CD4-positive, alpha-beta T cell treated with Interleukin-6 at 100 ng/mL for 8 hours (primary cell): Measurements from ENCODE around the gene RAC2.

Experiments used
- DNase-seq: peaks from one replicate; pipeline ENCODE4 v3.0.0-alpha.2; 2020; ENCODE audit warnings: mixed read lengths, low spot score

Gene RAC2

GRCh38 chr22:37275622-37276021, 31.6 kb upstream of the RAC2 start:
- DNase-seq, result peak; percentile 23

DNA sequence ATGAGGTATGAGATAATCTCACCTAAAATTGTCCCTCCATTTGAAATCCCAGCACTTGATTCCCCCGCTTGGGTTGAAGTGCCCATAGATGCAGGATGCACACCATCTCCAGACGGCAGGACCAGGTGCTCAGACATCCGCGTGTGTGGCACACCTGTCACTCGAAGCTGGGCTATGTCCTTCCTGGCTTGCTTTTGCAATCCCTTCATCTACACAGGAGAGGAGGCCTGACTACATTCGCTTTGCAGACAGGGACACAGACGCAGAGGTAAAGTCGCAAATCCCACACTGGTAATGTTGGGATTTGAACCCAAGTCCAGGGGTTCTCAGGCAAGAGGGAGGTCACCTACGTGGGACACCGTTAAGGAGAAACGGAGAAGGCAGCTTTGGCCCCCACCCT, 31.1 kb upstream of the RAC2 start:
- no peak for DNase-seq

- DNase-seq, result no peak
Measured at GRCh38 chr22:37274380-37274862, 30.4 kb upstream of the RAC2 start.

DNA sequence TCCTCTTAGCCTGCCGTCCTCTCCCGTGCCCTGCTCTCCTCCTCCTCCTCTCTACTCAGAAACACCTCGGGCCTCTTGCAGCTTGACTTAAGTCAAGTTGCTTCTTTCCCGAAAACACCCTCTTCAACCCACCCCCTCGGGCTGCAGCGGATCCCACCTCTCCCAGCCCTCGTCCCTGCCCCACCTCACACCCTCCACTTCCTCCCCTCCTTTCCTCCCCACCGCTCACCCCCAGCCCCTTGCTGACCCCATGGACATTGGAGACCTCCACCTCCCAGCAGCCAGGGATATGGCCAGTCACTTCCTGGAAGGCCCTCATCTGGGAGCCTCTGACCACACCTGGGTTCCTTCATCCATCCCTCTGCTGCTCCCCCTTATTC, 29.8 kb upstream of the RAC2 start:
- DNase-seq, result no peak

- no peak for DNase-seq
Measured at GRCh38 chr22:37273126-37273845, 29.2 kb upstream of the RAC2 start.

DNA sequence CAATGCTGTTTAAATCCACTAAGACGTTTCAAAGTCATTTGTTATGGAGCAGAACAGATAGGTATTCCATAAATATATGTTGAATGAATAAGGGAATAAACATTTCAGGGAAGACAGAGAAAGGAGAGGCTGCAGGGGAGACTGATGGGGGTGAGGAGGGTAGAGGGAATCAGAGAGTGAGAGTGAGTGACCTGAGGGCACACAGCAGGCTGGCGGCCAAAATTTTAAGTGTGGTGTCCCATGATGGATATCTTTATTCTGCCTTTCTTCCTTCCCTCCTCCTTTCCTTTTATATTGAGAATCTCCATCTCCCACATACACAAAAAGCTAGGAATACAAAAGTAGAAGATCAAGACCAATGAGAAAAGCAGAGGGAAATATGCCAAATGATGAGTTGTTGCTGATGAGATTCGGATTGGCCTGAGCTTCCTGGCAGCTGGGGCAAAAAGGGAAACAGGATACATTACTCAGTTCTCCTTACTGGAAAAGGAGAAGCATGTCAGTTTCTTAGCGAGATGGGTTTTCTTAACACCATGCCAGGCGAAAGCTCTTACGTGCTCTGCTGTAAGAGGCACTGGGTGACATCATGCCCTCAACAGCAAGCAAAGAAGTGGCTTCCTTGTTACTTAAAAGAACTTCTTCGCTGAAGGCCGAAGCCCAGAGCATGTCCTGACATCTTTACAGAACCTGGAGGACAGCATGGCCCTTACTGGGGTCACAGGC, 27.0 kb upstream of the RAC2 start:
- no peak for DNase-seq

- no peak for DNase-seq
Measured at GRCh38 chr22:37269936-37270678, 26.0 kb upstream of the RAC2 start.

DNA sequence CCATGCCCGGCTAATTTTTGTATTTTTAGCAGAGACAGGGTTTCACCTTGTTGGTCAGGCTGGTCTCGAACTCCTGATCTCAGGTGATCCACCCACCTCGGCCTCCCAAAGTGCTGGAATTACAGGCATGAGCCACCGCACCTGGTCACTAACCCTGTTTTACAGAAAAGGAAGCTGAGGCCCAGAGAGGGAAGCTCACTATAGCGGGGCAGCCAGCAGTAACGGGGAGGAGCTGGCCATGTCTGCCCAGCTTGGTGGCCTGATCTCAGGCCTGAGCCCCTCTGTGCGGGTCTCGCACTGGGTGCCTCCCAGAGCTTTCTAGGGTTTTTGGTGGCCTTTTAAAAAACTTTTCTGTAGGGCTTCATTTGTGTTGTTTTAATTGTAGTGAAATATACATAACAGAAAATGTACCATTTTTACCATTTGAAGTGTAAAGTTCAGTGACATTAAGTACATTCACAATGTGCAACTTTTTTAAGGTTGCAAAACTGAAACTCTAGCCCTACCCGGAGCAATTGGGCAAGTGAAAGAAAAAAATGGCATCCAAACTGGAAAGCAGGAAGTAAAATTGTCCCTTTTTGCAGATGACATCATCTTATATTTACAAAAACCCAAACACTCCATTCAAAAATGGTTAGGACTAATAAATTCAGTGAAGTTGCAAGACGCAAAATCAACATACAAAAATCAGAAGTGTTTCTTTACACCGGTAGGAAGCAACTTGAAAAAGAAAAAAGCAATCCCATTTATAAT, 23.8 kb upstream of the RAC2 start:
- no peak for DNase-seq

DNA sequence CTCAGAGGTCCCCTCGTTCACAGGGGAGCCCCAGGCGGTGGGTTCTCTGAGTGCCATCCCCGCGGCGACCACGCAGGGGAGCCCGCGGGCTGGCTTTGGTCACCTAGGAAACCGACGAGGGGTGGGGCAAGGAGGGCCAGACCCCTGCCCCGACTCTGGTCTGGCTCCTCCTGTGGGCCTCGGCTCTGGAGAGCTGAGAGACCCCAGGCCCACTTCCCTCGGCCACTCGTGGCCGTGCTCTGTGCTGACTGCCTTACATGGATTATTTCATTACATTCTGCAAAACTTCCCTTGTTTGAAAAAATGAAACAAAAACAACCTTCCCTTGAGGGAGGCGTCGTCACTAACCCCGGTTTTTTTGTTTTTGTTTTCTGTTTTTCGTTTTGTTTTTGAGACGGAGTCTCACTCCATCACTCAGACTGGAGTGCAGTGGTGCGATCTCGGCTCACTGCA, 23.1 kb upstream of the RAC2 start:
- peak; percentile 66 for DNase-seq

- DNase-seq, result no peak
Measured at GRCh38 chr22:37266581-37267134, 22.6 kb upstream of the RAC2 start.

DNA sequence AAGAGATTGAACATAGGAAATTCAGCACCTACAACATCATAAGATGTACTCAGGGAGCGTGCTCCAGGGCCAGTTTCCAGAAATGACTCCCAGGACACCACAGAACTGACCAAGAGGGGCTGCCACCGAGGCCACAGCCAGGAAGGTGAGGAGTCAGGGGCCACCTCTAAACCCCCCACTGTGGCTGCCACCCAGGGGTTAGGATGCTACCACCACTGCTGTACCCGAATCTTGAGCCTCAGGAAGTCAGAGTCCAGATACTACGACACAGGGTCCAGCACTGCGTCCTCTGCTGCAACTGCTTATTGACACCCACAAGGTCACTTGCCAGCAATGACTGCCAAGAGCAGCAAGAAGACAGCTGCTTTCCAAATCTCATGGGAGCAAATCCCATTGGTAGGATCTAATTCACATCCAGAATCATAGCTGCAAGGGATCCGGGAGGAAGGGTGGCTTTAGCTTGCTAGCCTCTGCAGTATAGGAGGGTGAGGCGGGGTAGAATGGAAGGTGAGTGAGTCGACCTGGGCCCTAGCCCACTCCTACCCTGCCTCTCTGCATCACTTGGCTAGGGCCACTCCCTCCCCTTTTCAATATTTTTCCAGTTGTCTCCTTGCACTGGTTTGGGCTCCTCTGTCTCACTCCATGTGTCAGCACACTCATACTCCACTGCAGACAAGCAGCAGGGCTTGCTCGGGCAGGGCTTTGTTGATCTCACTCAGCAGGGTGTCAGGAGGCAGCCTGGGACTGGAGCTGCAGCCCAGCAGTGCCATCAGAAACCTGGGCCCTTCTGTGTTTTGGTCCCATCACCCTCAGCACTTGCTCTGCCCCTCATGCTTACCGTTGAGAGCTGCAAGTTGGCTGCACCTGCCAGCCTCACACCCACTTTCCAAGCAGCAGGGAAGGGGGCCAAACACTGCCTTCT, 20.2 kb upstream of the RAC2 start:
- DNase-seq, result no peak

DNA sequence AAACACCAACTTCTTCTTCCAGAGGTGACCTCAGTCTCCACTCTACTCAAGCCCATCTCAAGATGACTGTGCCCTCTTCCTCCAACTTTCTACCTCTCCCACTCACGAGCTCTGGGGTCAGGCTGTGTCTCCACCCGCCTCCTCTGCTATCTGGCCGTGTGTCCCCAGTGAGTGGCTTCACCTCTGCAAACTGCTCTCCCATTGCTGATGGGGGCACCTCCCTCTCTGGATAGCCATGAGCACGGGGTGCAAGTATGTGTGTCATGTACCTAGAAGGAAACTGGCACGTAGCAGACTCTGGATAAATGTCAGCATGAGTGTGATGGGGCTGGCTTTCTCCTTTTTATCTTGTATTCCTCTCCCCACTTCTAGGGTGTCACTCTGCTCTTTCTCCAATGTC, 18.3 kb upstream of the RAC2 start:
- DNase-seq, result no peak

- peak; percentile 54 for DNase-seq
Measured at GRCh38 chr22:37260901-37261336, 16.9 kb upstream of the RAC2 start.

DNA sequence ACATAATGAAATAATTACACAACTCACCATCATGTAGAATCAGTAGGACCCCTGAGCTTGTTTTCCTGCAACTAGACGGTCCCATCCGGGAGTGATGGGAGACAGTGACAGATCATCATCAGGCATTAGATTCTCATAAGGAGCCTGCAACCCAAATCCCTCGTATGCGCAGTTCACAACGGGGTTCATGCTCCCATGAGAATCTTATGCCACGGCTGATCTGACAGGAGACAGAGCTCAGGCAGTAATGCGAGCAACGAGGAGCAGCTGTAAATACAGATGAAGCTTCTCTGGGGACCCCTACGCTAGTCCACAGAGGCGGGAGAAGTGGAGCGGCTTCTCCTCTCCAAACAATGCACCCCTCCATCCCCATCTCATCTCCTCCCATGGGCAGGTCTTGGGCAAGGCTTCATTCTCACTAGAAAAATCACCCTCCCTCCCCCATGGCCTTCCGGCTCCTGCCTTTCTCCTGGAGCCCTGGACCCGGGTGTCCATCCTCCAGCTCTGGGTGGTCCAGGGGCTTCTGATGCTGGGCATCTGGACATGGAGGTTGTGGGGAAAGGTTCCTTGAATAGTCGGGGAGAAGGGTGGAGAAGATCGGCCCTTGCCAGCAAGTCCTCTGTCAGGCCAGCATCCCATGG, 16.2 kb upstream of the RAC2 start:
- DNase-seq, result no peak

DNA sequence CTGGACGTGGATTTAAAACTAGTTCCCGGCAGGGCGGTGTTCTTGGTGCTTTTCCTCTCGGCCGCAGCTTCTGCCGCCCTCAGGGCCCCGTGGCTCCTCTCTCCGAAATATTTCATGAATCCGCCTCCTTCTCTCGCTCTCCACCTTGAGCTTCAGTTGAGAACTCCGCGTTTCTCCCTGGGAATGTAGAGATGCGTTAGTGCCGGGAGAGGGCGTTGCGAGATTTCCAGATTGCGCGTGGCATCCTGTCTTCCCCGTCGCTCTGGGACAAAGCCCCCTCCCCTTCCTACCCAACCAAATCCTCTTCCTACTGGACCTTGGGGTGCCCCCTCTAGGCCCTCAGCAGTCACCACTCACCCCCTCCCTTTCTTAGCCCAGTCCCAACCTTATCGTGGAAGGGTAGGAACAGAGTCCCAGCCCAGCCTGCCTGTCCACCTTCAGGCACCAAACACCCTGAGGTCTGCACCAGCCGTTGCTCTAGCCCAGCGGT, 15.5 kb upstream of the RAC2 start:
- peak; percentile 39 for DNase-seq

- no peak for DNase-seq
Measured at GRCh38 chr22:37258753-37259401, 14.8 kb upstream of the RAC2 start.

DNA sequence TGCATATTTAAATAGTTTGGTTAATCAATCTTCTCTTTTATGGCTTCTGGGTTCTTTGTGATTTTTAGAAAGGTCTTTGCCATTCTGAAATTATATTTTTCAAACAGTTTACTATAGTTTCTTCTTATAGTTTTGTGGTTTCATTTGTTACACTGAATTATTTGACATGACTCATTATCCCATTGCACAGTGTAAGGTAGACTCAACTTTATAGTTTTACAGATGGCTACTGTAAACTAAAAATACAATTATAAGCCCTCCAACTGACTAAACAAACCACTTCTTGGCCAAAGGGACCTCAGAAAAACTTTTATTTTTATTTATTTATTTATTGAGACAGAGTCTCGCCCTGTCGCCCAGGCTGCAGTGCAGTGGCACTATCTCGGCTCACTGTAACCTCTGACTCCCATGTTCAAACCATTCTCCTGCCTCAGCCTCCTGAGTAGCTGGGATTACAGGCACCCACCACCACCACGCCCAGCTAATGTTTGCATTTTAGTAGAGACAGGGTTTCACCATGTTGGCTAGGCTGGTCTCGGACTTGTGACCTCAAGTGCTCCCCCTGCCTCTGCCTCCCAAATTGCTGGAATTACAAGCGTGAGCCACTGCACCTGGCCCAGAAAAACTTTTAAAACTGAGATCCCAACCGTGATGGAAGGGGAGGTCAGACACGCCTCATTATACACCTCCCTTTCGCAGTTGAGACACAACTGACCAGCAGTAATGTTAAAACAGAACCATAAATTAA, 14.1 kb upstream of the RAC2 start:
- DNase-seq, result no peak

DNA sequence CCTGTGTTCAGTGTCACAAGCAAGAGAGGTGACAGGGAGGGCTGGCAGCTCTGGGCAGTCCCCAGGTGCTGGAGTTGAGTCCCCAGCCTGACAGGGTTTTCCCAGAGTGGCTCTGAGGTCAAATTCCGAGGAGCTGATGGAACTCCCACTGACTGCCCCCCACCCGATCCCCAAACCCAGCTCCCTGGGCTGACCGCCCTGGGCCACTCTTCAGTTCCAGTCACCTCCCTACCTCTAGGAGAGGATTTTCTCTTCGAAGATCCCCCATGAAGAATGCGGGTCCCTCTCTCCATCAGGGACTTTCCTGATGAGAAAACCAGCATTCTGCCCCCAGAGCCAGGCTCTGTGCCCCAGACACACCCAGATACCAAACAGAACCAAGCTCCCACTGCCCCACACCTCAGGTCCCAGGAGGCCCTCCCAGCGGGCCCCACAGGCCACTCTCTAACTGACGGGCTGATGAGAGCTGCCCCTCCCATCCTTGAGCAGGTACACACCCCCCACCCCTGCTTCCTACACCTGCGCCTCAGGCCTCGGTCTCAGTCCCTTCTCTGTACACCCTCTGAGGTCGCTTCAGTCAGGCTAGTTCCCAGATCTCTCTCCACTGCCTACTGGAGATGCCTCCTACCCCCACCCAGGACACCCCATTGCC, 12.1 kb upstream of the RAC2 start:
- DNase-seq, result no peak
